SK-N-SH (cell line): ENCODE measurements around the gene NDEL1.

Experiments used
- EP300 ChIP-seq, 2 experiments: IDR thresholded peaks; 2 replicates each; pipeline versions ENCODE4 v1.4.0 to v1.6.1; 2012; ENCODE audit warnings: borderline replicate concordance in 1 of 2, low read depth in 1 of 2, low read length in 1 of 2
- MXI1 ChIP-seq: IDR thresholded peaks from 2 replicates; pipeline ENCODE4 v1.6.1; 2012; ENCODE audit warnings: mild to moderate bottlenecking, low read depth, low read length, improper control_type of control experiment
- POLR2AphosphoS5 ChIP-seq: IDR thresholded peaks from 2 replicates; pipeline ENCODE4 v1.6.1; 2012; ENCODE audit warnings: low read depth, low read length
- REST ChIP-seq: IDR thresholded peaks from 2 replicates; pipeline ENCODE4 v1.6.1; 2012; ENCODE audit warnings: mild to moderate bottlenecking, low read depth, low read length, moderate library complexity
- TEAD4 ChIP-seq: IDR thresholded peaks from 2 replicates; pipeline ENCODE4 v1.4.0; 2012; ENCODE audit warnings: mild to moderate bottlenecking, borderline replicate concordance; ENCODE audit not compliant: insufficient read depth
- TF ChIP-seq, protein P1 (sequence below): fragments of 200-600 bp; sonication (generic); IDR thresholded peaks from 2 replicates; pipeline ENCODE4 v1.6.1; 2017; ENCODE audit warnings: antibody characterized with exemption, mild to moderate bottlenecking, moderate library complexity
- TF ChIP-seq, protein P2 (sequence below): fragments of 150-350 bp; IDR thresholded peaks from 2 replicates; pipeline ENCODE4 v1.6.1; 2017; ENCODE audit warnings: antibody characterized with exemption, low read length, low read depth, borderline replicate concordance
- TF ChIP-seq, protein P3 (sequence below): IDR thresholded peaks from 2 replicates; pipeline ENCODE4; 2012

GRCh38 chr17:8412089-8412488 is 23.6 kb upstream of the NDEL1 start:
- TF ChIP-seq TEAD4 (no peak), EP300 (IDR thresholded peaks at IDR 0.05; ENCODE audit: borderline replicate concordance in 1 of 2, low read depth in 1 of 2, low read length in 1 of 2) (no peak), REST (no peak), POLR2AphosphoS5 (no peak), MXI1 (no peak)
- TF ChIP-seq, protein P1, sequence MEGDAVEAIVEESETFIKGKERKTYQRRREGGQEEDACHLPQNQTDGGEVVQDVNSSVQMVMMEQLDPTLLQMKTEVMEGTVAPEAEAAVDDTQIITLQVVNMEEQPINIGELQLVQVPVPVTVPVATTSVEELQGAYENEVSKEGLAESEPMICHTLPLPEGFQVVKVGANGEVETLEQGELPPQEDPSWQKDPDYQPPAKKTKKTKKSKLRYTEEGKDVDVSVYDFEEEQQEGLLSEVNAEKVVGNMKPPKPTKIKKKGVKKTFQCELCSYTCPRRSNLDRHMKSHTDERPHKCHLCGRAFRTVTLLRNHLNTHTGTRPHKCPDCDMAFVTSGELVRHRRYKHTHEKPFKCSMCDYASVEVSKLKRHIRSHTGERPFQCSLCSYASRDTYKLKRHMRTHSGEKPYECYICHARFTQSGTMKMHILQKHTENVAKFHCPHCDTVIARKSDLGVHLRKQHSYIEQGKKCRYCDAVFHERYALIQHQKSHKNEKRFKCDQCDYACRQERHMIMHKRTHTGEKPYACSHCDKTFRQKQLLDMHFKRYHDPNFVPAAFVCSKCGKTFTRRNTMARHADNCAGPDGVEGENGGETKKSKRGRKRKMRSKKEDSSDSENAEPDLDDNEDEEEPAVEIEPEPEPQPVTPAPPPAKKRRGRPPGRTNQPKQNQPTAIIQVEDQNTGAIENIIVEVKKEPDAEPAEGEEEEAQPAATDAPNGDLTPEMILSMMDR: no peak
- TF ChIP-seq, protein P2, sequence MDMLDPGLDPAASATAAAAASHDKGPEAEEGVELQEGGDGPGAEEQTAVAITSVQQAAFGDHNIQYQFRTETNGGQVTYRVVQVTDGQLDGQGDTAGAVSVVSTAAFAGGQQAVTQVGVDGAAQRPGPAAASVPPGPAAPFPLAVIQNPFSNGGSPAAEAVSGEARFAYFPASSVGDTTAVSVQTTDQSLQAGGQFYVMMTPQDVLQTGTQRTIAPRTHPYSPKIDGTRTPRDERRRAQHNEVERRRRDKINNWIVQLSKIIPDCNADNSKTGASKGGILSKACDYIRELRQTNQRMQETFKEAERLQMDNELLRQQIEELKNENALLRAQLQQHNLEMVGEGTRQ: no peak
- TF ChIP-seq, protein P3, sequence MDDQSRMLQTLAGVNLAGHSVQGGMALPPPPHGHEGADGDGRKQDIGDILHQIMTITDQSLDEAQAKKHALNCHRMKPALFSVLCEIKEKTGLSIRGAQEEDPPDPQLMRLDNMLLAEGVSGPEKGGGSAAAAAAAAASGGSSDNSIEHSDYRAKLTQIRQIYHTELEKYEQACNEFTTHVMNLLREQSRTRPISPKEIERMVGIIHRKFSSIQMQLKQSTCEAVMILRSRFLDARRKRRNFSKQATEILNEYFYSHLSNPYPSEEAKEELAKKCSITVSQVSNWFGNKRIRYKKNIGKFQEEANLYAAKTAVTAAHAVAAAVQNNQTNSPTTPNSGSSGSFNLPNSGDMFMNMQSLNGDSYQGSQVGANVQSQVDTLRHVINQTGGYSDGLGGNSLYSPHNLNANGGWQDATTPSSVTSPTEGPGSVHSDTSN: no peak
